ENCODE measurements around the gene OR52N4. TPM values are rescaled to one million over a fixed set of nuclear protein-coding genes. Genes with fewer than 3 reads are reported as not detected.

OR52N4 gene
- total and polyA plus RNA-seq, 4 donors = 0.26 to 0.41 (median 0.30) TPM

DNA sequence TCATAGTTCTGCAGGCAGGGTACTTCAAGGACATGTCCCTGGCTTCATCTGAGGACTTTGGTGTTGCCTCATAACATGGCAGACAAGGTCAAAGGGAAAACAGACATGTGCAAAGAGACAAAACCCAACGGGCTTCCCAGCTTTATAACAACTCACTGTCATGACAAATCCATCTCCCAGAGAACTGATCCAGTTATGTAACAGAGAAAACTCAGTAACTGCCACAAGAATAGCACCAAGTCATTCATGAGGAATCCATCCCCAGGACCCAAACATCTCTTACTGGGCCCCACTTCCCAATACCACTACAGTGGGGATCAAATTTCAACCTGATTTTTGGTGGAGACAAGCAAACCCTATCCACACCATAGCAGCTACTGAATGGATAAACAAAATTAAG, 13.0 kb downstream of the OR52N4 start:
- no peaks in the 10 kb centered on the region for H3K27me3 ChIP-seq (ENCODE audit: control insufficient read depth in 3 of 3, insufficient read depth in 3 of 3, low read length in 2 of 3)
- H3K36me3 ChIP-seq (ENCODE audit: control insufficient read depth in 4 of 4, insufficient read depth in 4 of 4, low read length in 4 of 4) = no peaks in the 10 kb centered on the region
- no peaks in the 10 kb centered on the region for H3K4me1 ChIP-seq (ENCODE audit: control insufficient read depth in 5 of 5, insufficient read depth in 5 of 5, low read length in 5 of 5)
- no peak overlapping the region for H3K9ac ChIP-seq (ENCODE audit: insufficient read depth in 1 of 2, low read length in 2 of 2)
- H3K9me3 ChIP-seq (ENCODE audit: control insufficient read depth in 4 of 4, insufficient read depth in 3 of 4, low read length in 3 of 4) = no peaks in the 10 kb centered on the region
- 68 to 88% methylated on average over 1 of the region's 1 CpG for WGBS, 2 donors
- ATAC-seq (ENCODE audit: insufficient read depth, low FRiP score) = no peak
- TF ChIP-seq, protein P1, sequence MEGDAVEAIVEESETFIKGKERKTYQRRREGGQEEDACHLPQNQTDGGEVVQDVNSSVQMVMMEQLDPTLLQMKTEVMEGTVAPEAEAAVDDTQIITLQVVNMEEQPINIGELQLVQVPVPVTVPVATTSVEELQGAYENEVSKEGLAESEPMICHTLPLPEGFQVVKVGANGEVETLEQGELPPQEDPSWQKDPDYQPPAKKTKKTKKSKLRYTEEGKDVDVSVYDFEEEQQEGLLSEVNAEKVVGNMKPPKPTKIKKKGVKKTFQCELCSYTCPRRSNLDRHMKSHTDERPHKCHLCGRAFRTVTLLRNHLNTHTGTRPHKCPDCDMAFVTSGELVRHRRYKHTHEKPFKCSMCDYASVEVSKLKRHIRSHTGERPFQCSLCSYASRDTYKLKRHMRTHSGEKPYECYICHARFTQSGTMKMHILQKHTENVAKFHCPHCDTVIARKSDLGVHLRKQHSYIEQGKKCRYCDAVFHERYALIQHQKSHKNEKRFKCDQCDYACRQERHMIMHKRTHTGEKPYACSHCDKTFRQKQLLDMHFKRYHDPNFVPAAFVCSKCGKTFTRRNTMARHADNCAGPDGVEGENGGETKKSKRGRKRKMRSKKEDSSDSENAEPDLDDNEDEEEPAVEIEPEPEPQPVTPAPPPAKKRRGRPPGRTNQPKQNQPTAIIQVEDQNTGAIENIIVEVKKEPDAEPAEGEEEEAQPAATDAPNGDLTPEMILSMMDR (IDR thresholded peaks at IDR 0.05; ENCODE audit: control extremely low read depth, extremely low read depth) = no peak
- no peak overlapping the region for H3K27ac ChIP-seq (ENCODE audit: low read depth in 1 of 2, low read length in 1 of 2)
- no peak overlapping the region for H3K4me3 ChIP-seq
- DNase-seq = no peak

DNA sequence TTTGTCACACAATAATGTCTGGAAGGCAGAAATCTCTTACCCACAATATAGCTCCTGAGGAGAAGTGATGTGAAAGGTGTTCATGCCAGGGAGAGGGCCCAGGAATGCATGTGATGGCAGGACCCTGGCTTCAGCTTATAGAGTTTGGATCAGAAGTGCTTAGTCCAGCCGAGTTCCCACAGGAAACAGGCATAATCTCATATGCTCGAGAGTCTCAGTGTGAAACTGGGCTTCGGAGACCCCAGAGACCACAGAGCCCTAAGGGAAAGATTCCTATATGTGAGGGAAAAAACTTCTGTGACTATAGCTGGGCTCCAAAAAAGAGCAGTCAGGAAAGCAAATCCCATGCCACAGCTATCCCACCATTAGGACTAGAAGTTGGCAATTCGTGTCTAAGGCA, 29.2 kb downstream of the OR52N4 start, which contains the start of gene OR52N5:
Gene OR52N5 (minus strand): TSS at position 101 of the 400 bp plus-strand sequence. CDS start 4,721 bp downstream, outside the sequence.
- DNase-seq (no peak), ATAC-seq (ENCODE audit: insufficient read depth, low FRiP score) (no peak)
- H3K4me1 ChIP-seq (ENCODE audit: control insufficient read depth in 5 of 5, insufficient read depth in 5 of 5, low read length in 5 of 5) = no peaks in the 10 kb centered on the region
- no peak within 1 kb of the TSS for H3K9ac ChIP-seq (ENCODE audit: insufficient read depth in 1 of 2, low read length in 2 of 2)
- no peak within 1 kb of the TSS for H3K27ac ChIP-seq (ENCODE audit: low read depth in 1 of 2, low read length in 1 of 2)
- TF ChIP-seq, protein P1 (IDR thresholded peaks at IDR 0.05; ENCODE audit: control extremely low read depth, extremely low read depth) = no peak
- H3K27me3 ChIP-seq (ENCODE audit: control insufficient read depth in 3 of 3, insufficient read depth in 3 of 3, low read length in 2 of 3) = no peaks in the 10 kb centered on the region
- no peaks in the 10 kb centered on the region for H3K9me3 ChIP-seq (ENCODE audit: control insufficient read depth in 4 of 4, insufficient read depth in 3 of 4, low read length in 3 of 4)
- no peak within 1 kb of the TSS for H3K4me3 ChIP-seq
- 47 to 71% methylated on average over 4 of the region's 4 CpGs for WGBS, 2 donors
- H3K36me3 ChIP-seq (ENCODE audit: control insufficient read depth in 4 of 4, insufficient read depth in 4 of 4, low read length in 4 of 4) = no peaks in the 10 kb centered on the region

- ATAC-seq (ENCODE audit: insufficient read depth, low FRiP score) = no peak
- Histone ChIP-seq H3K4me3 (no peak within 1 kb of the TSS), H3K4me1 (ENCODE audit: control insufficient read depth in 5 of 5, insufficient read depth in 5 of 5, low read length in 5 of 5) (no peaks in the 10 kb centered on the region), H3K27ac (ENCODE audit: low read depth in 1 of 2, low read length in 1 of 2) (no peak within 1 kb of the TSS), H3K27me3 (ENCODE audit: control insufficient read depth in 3 of 3, insufficient read depth in 3 of 3, low read length in 2 of 3) (no peaks in the 10 kb centered on the region), H3K36me3 (ENCODE audit: control insufficient read depth in 4 of 4, insufficient read depth in 4 of 4, low read length in 4 of 4) (no peaks in the 10 kb centered on the region), H3K9me3 (ENCODE audit: control insufficient read depth in 4 of 4, insufficient read depth in 3 of 4, low read length in 3 of 4) (no peaks in the 10 kb centered on the region), H3K9ac (ENCODE audit: insufficient read depth in 1 of 2, low read length in 2 of 2) (no peak within 1 kb of the TSS)
- DNase-seq = no peak
- TF ChIP-seq, protein P1 (IDR thresholded peaks at IDR 0.05; ENCODE audit: control extremely low read depth, extremely low read depth) = no peak
- WGBS, 2 donors = 79 to 94% methylated on average over 3 of the region's 3 CpGs
These were observed 37.1 kb downstream of the OR52N4 start, which contains the start of gene OR52N1 for GRCh38 chr11:5791165-5791564. Gene OR52N1, minus strand, starts transcription at chr11:5791265. Its CDS starts 2,449 bp downstream, at chr11:5788816.

- DNase-seq = no peak
- Histone ChIP-seq H3K36me3 (ENCODE audit: control insufficient read depth in 4 of 4, insufficient read depth in 4 of 4, low read length in 4 of 4) (no peaks in the 10 kb centered on the region), H3K27me3 (ENCODE audit: control insufficient read depth in 3 of 3, insufficient read depth in 3 of 3, low read length in 2 of 3) (no peaks in the 10 kb centered on the region), H3K9me3 (ENCODE audit: control insufficient read depth in 4 of 4, insufficient read depth in 3 of 4, low read length in 3 of 4) (no peaks in the 10 kb centered on the region), H3K9ac (ENCODE audit: insufficient read depth in 1 of 2, low read length in 2 of 2) (no peak overlapping the region), H3K27ac (ENCODE audit: low read depth in 1 of 2, low read length in 1 of 2) (no peak overlapping the region), H3K4me3 (no peak overlapping the region), H3K4me1 (ENCODE audit: control insufficient read depth in 5 of 5, insufficient read depth in 5 of 5, low read length in 5 of 5) (no peaks in the 10 kb centered on the region)
- no peak for ATAC-seq (ENCODE audit: insufficient read depth, low FRiP score)
- TF ChIP-seq, protein P1 (IDR thresholded peaks at IDR 0.05; ENCODE audit: control extremely low read depth, extremely low read depth) = no peak
- WGBS, 2 donors = 91 to 92% methylated on average over 6 of the region's 6 CpGs
These were observed 42.5 kb downstream of the OR52N4 start for GRCh38 chr11:5796541-5796940.
